Fibroblast of lung (primary cell): ENCODE results near the gene MRPS15. TPM values are rescaled to one million over a fixed set of nuclear protein-coding genes. Genes with fewer than 3 reads are reported as not detected.
"Not testable (repeated sequence)": the region's sequence is repeated elsewhere in the genome, so short reads cannot be mapped to it uniquely, and the experiment has no call there.

Source experiments
- DNase-seq, 2 donors: peaks; one replicate each; pipeline versions ENCODE4 v3.0.0 to v3.0.0-alpha.2; 2010; ENCODE audit warnings: low read depth in 2 of 2
- H2AFZ ChIP-seq: 2 replicates; pipeline ENCODE4 v1.5.1; 2012; ENCODE audit warnings: low read length, control low read depth, inconsistent platforms
- H3K27ac ChIP-seq: 2 replicates; pipeline ENCODE4 v1.5.1; 2011; ENCODE audit warnings: low read length, control low read depth; ENCODE audit not compliant: insufficient read depth
- H3K27me3 ChIP-seq: 2 replicates; pipeline ENCODE4 v1.5.1; 2011; ENCODE audit warnings: mild to moderate bottlenecking, low read length; ENCODE audit not compliant: control insufficient read depth, insufficient read depth
- H3K36me3 ChIP-seq: 2 replicates; pipeline ENCODE4 v1.5.1; 2011; ENCODE audit warnings: low read length; ENCODE audit not compliant: control insufficient read depth, insufficient read depth
- H3K4me1 ChIP-seq: 2 replicates; pipeline ENCODE4 v1.5.1; 2011; ENCODE audit warnings: low read length; ENCODE audit not compliant: control insufficient read depth, insufficient read depth; ENCODE audit errors: extremely low read depth
- H3K4me2 ChIP-seq: 2 replicates; pipeline ENCODE4 v1.5.1; 2011; ENCODE audit warnings: low read length, control low read depth; ENCODE audit not compliant: insufficient read depth; ENCODE audit errors: extremely low read depth
- H3K4me3 ChIP-seq, 4 experiments: fragments of 200-600 bp in 1 of 4; sonication (generic) in 1 of 4; replicated peaks in 1 of 4; 2 replicates each; pipeline ENCODE4 v1.5.1; 2011 to 2016; ENCODE audit warnings: low read length in 4 of 4, low read depth in 3 of 4, mild to moderate bottlenecking in 3 of 4, control low read depth in 2 of 4, inconsistent platforms in 1 of 4, mixed read lengths in 1 of 4; ENCODE audit not compliant: insufficient read depth in 1 of 4; ENCODE audit errors: control extremely low read depth in 1 of 4
- H3K79me2 ChIP-seq: 2 replicates; pipeline ENCODE4 v1.5.1; 2012; ENCODE audit warnings: mild to moderate bottlenecking, low read length, inconsistent platforms; ENCODE audit not compliant: control insufficient read depth, insufficient read depth
- H3K9ac ChIP-seq: 2 replicates; pipeline ENCODE4 v1.5.1; 2011; ENCODE audit warnings: mild to moderate bottlenecking, low read length, control low read depth; ENCODE audit not compliant: insufficient read depth
- H3K9me3 ChIP-seq: 2 replicates; pipeline ENCODE4 v1.5.1; 2012; ENCODE audit warnings: low read depth, low read length; ENCODE audit not compliant: control insufficient read depth, insufficient read depth
- H4K20me1 ChIP-seq: 2 replicates; pipeline ENCODE4 v1.5.1; 2011; ENCODE audit warnings: low read length; ENCODE audit not compliant: control insufficient read depth, insufficient read depth; ENCODE audit errors: extremely low read depth
- EZH2 ChIP-seq: IDR thresholded peaks from 2 replicates; pipeline ENCODE4 v1.5.1; 2012; ENCODE audit warnings: low read length, control low read depth, mild to moderate bottlenecking; ENCODE audit errors: missing control alignments
- polyA plus RNA-seq, 2 donors: library from polyadenylated mRNA; depleted of rRNA in 1 of 2; stranded (reverse) in 1 of 2; unstranded in 1 of 2; fragments of >200 nt; gene quantifications; 2 replicates each; pipeline ENCODE4 v1.2.1, GENCODE V29; 2011 to 2012; ENCODE audit warnings: missing spikeins in 1 of 2
- total RNA-seq: library from RNA; depleted of rRNA; stranded (reverse); fragments of >200 nt; gene quantifications from 2 replicates; pipeline ENCODE4 v1.2.1, GENCODE V29; 2014
- TF ChIP-seq, protein P1 (sequence below), 2 donors: IDR thresholded peaks in 1 of 2; conservative IDR thresholded peaks in 1 of 2; 1 replicate in 1 of 2; 2 replicates in 1 of 2; pipeline ENCODE4 v1.5.1; 2011 to 2012; ENCODE audit warnings: low read length in 2 of 2, control low read depth in 1 of 2, inconsistent platforms in 1 of 2, low read depth in 1 of 2, mild to moderate bottlenecking in 1 of 2

MRPS15 gene
- total and polyA plus RNA-seq, 2 donors (not counting 1 experiment from before 2014, with no cell fraction given): 75.5 to 99.1 TPM

DNA sequence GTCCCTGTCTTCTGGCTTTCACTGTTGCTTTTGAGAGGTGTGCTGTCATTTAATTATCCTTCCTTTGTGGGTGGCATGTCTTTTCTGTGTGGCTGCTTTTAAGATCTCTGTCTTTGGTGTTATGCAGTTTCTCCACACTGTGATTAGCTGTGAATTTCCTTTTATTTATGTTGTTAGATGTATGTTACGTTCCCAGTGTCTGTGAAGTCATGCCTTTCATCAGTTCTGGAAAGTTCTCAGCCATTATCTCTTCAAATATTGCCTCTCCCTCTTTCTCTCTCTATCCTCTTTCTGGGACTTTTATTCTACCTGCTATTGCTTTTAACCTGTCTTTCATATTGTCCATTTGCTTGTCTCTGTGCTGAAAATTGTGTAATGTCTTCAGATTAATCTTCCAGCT, 39.5 kb upstream of the MRPS15 start:
- Histone ChIP-seq H3K4me1 (no peaks in the 10 kb centered on the region), H3K27me3 (no peaks in the 10 kb centered on the region), H3K9ac (no peak overlapping the region), H3K9me3 (no peaks in the 10 kb centered on the region), H2AFZ (no peak overlapping the region), H3K27ac (no peak overlapping the region), H3K4me2 (no peak overlapping the region), H4K20me1 (no peaks in the 10 kb centered on the region), H3K79me2 (no peaks in the 10 kb centered on the region), H3K36me3 (no peaks in the 10 kb centered on the region), H3K4me3 (no peak overlapping the region)
- TF ChIP-seq EZH2: no peak
- TF ChIP-seq, protein P1, sequence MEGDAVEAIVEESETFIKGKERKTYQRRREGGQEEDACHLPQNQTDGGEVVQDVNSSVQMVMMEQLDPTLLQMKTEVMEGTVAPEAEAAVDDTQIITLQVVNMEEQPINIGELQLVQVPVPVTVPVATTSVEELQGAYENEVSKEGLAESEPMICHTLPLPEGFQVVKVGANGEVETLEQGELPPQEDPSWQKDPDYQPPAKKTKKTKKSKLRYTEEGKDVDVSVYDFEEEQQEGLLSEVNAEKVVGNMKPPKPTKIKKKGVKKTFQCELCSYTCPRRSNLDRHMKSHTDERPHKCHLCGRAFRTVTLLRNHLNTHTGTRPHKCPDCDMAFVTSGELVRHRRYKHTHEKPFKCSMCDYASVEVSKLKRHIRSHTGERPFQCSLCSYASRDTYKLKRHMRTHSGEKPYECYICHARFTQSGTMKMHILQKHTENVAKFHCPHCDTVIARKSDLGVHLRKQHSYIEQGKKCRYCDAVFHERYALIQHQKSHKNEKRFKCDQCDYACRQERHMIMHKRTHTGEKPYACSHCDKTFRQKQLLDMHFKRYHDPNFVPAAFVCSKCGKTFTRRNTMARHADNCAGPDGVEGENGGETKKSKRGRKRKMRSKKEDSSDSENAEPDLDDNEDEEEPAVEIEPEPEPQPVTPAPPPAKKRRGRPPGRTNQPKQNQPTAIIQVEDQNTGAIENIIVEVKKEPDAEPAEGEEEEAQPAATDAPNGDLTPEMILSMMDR (conservative IDR thresholded peaks at IDR 0.05 in 1 of 2, IDR thresholded peaks at IDR 0.05 in 1 of 2; ENCODE audit: low read depth in 1 of 2, low read length in 2 of 2): no peak
- DNase-seq: no peak

DNA sequence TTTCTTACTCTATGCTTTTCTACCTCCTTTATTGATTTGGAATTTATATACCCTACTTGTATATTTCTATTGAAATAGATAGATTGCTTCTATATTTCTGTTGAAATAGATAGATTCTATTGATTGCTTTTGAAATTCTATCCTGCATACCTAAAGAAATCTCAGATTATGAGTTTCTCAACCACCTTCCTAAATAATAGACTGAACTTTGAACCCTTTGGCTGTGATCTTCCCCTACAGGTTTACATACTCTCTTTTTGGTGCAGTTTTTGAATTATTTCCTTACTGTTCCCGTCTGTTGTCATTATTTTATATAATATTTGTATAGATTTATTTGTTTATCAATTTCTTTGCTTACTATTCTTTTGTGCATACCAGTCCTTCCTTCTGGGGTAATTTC, 39.0 kb upstream of the MRPS15 start:
- Histone ChIP-seq H3K36me3 (no peaks in the 10 kb centered on the region), H2AFZ (no peak overlapping the region), H3K27ac (no peak overlapping the region), H3K4me3 (no peak overlapping the region), H3K9ac (no peak overlapping the region), H3K4me2 (no peak overlapping the region), H3K9me3 (no peaks in the 10 kb centered on the region), H3K4me1 (no peaks in the 10 kb centered on the region), H3K27me3 (no peaks in the 10 kb centered on the region), H3K79me2 (no peaks in the 10 kb centered on the region), H4K20me1 (no peaks in the 10 kb centered on the region)
- TF ChIP-seq, protein P1 (conservative IDR thresholded peaks at IDR 0.05 in 1 of 2, IDR thresholded peaks at IDR 0.05 in 1 of 2; ENCODE audit: low read depth in 1 of 2, low read length in 2 of 2): no peak
- no peak for TF ChIP-seq EZH2
- DNase-seq: no peak

DNA sequence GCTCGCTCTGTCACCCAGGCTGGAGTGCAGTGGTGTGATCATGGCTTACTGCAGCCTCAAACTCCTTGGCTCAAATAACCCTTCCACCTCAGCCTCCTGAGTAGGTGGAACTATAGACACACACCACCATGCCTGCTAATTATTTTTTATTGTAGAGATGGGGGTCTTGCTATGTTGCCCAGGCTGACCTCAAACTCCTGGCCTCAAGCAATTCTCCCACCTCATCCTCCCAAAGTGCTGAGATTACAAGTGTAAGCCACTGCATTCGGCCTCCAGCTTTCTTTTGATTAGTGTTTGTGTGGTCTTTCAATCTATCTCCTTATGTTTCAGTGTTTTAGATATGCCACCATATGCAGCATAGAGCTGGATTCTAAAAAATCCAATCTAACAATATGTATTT, 38.4 kb upstream of the MRPS15 start:
- DNase-seq: no peak
- H3K4me3 ChIP-seq: no peak overlapping the region
- no peak overlapping the region for H3K9ac ChIP-seq
- TF ChIP-seq, protein P1 (conservative IDR thresholded peaks at IDR 0.05 in 1 of 2, IDR thresholded peaks at IDR 0.05 in 1 of 2; ENCODE audit: low read depth in 1 of 2, low read length in 2 of 2): no peak
- TF ChIP-seq EZH2: no peak
- no peaks in the 10 kb centered on the region for H3K79me2 ChIP-seq
- no peak overlapping the region for H2AFZ ChIP-seq
- H3K9me3 ChIP-seq: no peaks in the 10 kb centered on the region
- H3K27me3 ChIP-seq: no peaks in the 10 kb centered on the region
- no peaks in the 10 kb centered on the region for H4K20me1 ChIP-seq
- no peaks in the 10 kb centered on the region for H3K4me1 ChIP-seq
- no peak overlapping the region for H3K27ac ChIP-seq
- H3K36me3 ChIP-seq: no peaks in the 10 kb centered on the region
- no peak overlapping the region for H3K4me2 ChIP-seq

DNA sequence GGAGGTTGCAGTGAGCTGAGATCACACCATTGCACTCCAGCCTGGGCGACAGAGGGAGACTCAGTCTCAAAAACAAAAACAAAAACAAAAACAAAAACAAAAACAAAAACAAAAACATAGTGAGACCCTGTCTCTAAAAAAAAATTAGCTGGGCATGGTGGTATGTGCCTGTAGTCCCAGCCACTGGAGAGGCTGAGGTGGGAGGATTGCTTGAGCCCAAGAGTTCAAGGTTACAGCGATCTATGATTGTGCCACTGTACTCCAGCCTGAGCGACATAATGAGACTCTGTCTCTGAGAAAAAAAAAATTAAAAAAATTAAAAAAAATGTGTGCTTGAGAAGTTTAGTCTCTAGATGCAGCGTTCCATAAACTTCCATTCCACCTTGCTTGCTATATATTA, 37.7 kb upstream of the MRPS15 start:
- H3K4me1 ChIP-seq, H3K9ac ChIP-seq, H3K4me3 ChIP-seq, H4K20me1 ChIP-seq, DNase-seq, H3K36me3 ChIP-seq, H3K27me3 ChIP-seq, H3K79me2 ChIP-seq, H2AFZ ChIP-seq, H3K4me2 ChIP-seq, H3K9me3 ChIP-seq, H3K27ac ChIP-seq: not testable (repeated sequence)
